SK-N-SH (cell line): ENCODE measurements around the gene MAGEF1. TPM values are rescaled to one million over a fixed set of nuclear protein-coding genes. Genes with fewer than 3 reads are reported as not detected.
A peak's percentile ranks its signal among the peaks of the same experiment; 100 is the strongest.

Experiments used
- CTCF ChIA-PET: fragments of 300-600, 350-600 bp; formaldehyde crosslinking; extraction: SDS; loops from one replicate; lab custom pipeline; 2021; lab: Yijun Ruan, JAX
- POLR2A ChIA-PET: fragments of 350-600 bp; sonication (Branson Sonifier 250); formaldehyde crosslinking; extraction: SDS; loops from one replicate; lab custom pipeline; 2020; ENCODE audit warnings: antibody characterized with exemption, inconsistent platforms; lab: Yijun Ruan, JAX
- DNase-seq: peaks from one replicate; pipeline ENCODE4 v3.0.0; 2012
- H2AFZ ChIP-seq: fragments of 200-600 bp; sonication (generic); 2 replicates; pipeline ENCODE4 v1.8.1; 2016; ENCODE audit warnings: antibody characterized with exemption, mild to moderate bottlenecking, low read depth
- H3F3A ChIP-seq: fragments of 200-600 bp; sonication (generic); replicated peaks from 2 replicates; pipeline ENCODE3; 2016; ENCODE audit warnings: antibody characterized with exemption, mild to moderate bottlenecking; ENCODE audit not compliant: insufficient read depth
- H3K27ac ChIP-seq, 2 experiments: fragments of 200-500 bp in 1 of 2; fragments of 200-600 bp in 1 of 2; sonication (Bioruptor generic) in 1 of 2; sonication (generic), shearing (Covaris generic) in 1 of 2; 2 replicates each; pipeline versions ENCODE4 v1.5.1 to v1.6.1; 2014 to 2016; ENCODE audit warnings: low read depth in 2 of 2, inconsistent platforms in 1 of 2, low read length in 1 of 2, mild to moderate bottlenecking in 1 of 2, mixed read lengths in 1 of 2
- H3K27me3 ChIP-seq: fragments of 200-600 bp; sonication (generic), shearing (Covaris generic); 2 replicates; pipeline ENCODE4 v1.6.1; 2016; ENCODE audit warnings: mixed run types; ENCODE audit not compliant: insufficient read depth
- H3K36me3 ChIP-seq, 2 experiments: fragments of 200-500 bp in 1 of 2; fragments of 200-600 bp in 1 of 2; sonication (Bioruptor generic) in 1 of 2; sonication (generic) in 1 of 2; replicated peaks in 1 of 2; 2 replicates each; pipeline versions ENCODE3 to v1.5.1; 2014 to 2016; ENCODE audit warnings: low read length in 1 of 2, mild to moderate bottlenecking in 1 of 2; ENCODE audit not compliant: insufficient read depth in 2 of 2, control insufficient read depth in 1 of 2
- H3K4me1 ChIP-seq, 2 experiments: fragments of 200-500 bp in 1 of 2; fragments of 200-600 bp in 1 of 2; sonication (Bioruptor generic) in 1 of 2; sonication (generic), shearing (Covaris generic) in 1 of 2; 2 replicates each; pipeline versions ENCODE4 v1.5.1 to v1.6.1; 2014 to 2016; ENCODE audit warnings: low read depth in 1 of 2, low read length in 1 of 2, mixed run types in 1 of 2; ENCODE audit not compliant: insufficient read depth in 2 of 2, control insufficient read depth in 1 of 2
- H3K4me2 ChIP-seq: fragments of 200-600 bp; sonication (generic), shearing (Covaris generic); 2 replicates; pipeline ENCODE4 v1.6.1; 2017; ENCODE audit warnings: mixed run types
- H3K4me3 ChIP-seq, 2 experiments: fragments of 200-500 bp in 1 of 2; fragments of 200-600 bp in 1 of 2; sonication (Bioruptor generic) in 1 of 2; sonication (generic), shearing (Covaris generic) in 1 of 2; 2 replicates each; pipeline versions ENCODE4 v1.5.1 to v1.8.1; 2014 to 2016; ENCODE audit warnings: low read depth in 2 of 2, inconsistent platforms in 1 of 2, low read length in 1 of 2, mild to moderate bottlenecking in 1 of 2, mixed read lengths in 1 of 2, moderate library complexity in 1 of 2
- H3K79me2 ChIP-seq: fragments of 200-600 bp; sonication (generic); 2 replicates; pipeline ENCODE4 v1.8.1; 2017; ENCODE audit warnings: mild to moderate bottlenecking; ENCODE audit not compliant: insufficient read depth
- H3K9ac ChIP-seq: fragments of 200-600 bp; sonication (generic); 2 replicates; pipeline ENCODE4 v1.6.1; 2017; ENCODE audit warnings: mixed run types
- H3K9me2 ChIP-seq: fragments of 200-600 bp; sonication (generic); 2 replicates; pipeline ENCODE4 v1.6.1; 2017; ENCODE audit warnings: mixed run types
- H3K9me3 ChIP-seq: fragments of 200-600 bp; sonication (generic); 2 replicates; pipeline ENCODE4 v1.6.1; 2017; ENCODE audit warnings: mixed run types, mild to moderate bottlenecking, moderate library complexity
- H4K20me1 ChIP-seq: fragments of 200-600 bp; sonication (generic); 2 replicates; pipeline ENCODE4 v1.6.1; 2017; ENCODE audit warnings: mild to moderate bottlenecking, mixed run types; ENCODE audit not compliant: insufficient read depth
- CHD2 ChIP-seq: fragments of 150-350 bp; IDR thresholded peaks from 2 replicates; pipeline ENCODE4 v1.6.1; 2018; ENCODE audit warnings: low read length; ENCODE audit not compliant: partially characterized antibody
- CTCF ChIP-seq: fragments of 200-600 bp; sonication (generic); IDR thresholded peaks from 2 replicates; pipeline ENCODE4 v1.6.1; 2017; ENCODE audit warnings: antibody characterized with exemption, mild to moderate bottlenecking, moderate library complexity
- ELF1 ChIP-seq: IDR thresholded peaks from 2 replicates; pipeline ENCODE4 v1.4.0; 2012
- EP300 ChIP-seq, 2 experiments: IDR thresholded peaks; 2 replicates each; pipeline versions ENCODE4 v1.4.0 to v1.6.1; 2012; ENCODE audit warnings: borderline replicate concordance in 1 of 2, low read depth in 1 of 2, low read length in 1 of 2
- EZH2phosphoT487 ChIP-seq: fragments of 200-600 bp; sonication (generic); IDR thresholded peaks from 2 replicates; pipeline ENCODE4 v1.6.1; 2017; ENCODE audit warnings: low read depth, mixed run types, mild to moderate bottlenecking, antibody characterized with exemption, moderate library complexity, borderline replicate concordance
- FOSL2 ChIP-seq: IDR thresholded peaks from 2 replicates; pipeline ENCODE4 v1.4.0; 2012; ENCODE audit warnings: low read depth, mild to moderate bottlenecking, moderate library complexity, borderline replicate concordance
- FOXJ3 ChIP-seq: sonication (generic); formaldehyde crosslinking; IDR thresholded peaks from 2 replicates; pipeline ENCODE4 v1.5.1; 2020; ENCODE audit warnings: mild to moderate bottlenecking, missing genetic modification reagents
- FOXM1 ChIP-seq: IDR thresholded peaks from 2 replicates; pipeline ENCODE4 v1.4.0; 2012; ENCODE audit warnings: low read depth, mild to moderate bottlenecking
- GABPA ChIP-seq: IDR thresholded peaks from 2 replicates; pipeline ENCODE4 v1.4.0; 2012; ENCODE audit warnings: low read depth, mild to moderate bottlenecking
- GATA2 ChIP-seq: sonication (generic); formaldehyde crosslinking; IDR thresholded peaks from 2 replicates; pipeline ENCODE4 v1.5.0; 2020; ENCODE audit warnings: mild to moderate bottlenecking, missing genetic modification reagents
- IRF3 ChIP-seq: fragments of 150-350 bp; IDR thresholded peaks from 2 replicates; pipeline ENCODE4 v1.6.1; 2016; ENCODE audit warnings: mild to moderate bottlenecking, low read depth, low read length
- MAX ChIP-seq: IDR thresholded peaks from 2 replicates; pipeline ENCODE4 v1.4.0; 2012; ENCODE audit warnings: low read depth
- MEF2A ChIP-seq: IDR thresholded peaks from 2 replicates; pipeline ENCODE4 v1.4.0; 2012; ENCODE audit warnings: low read depth, borderline replicate concordance
- MXI1 ChIP-seq: IDR thresholded peaks from 2 replicates; pipeline ENCODE4 v1.6.1; 2012; ENCODE audit warnings: mild to moderate bottlenecking, low read depth, low read length, improper control_type of control experiment
- NFIC ChIP-seq: IDR thresholded peaks from 2 replicates; pipeline ENCODE4 v1.4.0; 2012; ENCODE audit warnings: borderline replicate concordance
- NRF1 ChIP-seq: IDR thresholded peaks from 2 replicates; pipeline ENCODE4 v1.6.1; 2012; ENCODE audit warnings: low read depth, mild to moderate bottlenecking, low read length
- POLR2AphosphoS5 ChIP-seq: IDR thresholded peaks from 2 replicates; pipeline ENCODE4 v1.6.1; 2012; ENCODE audit warnings: low read depth, low read length
- RAD21 ChIP-seq: IDR thresholded peaks from 2 replicates; pipeline ENCODE4 v1.6.1; 2012; ENCODE audit warnings: mild to moderate bottlenecking, low read length
- RCOR1 ChIP-seq: fragments of 150-350 bp; IDR thresholded peaks from 2 replicates; pipeline ENCODE4 v1.6.1; 2017; ENCODE audit warnings: antibody characterized with exemption, low read length
- RFX5 ChIP-seq: IDR thresholded peaks from 2 replicates; pipeline ENCODE4 v1.6.1; 2012; ENCODE audit warnings: mild to moderate bottlenecking, improper control_type of control experiment, low read length
- RXRA ChIP-seq: IDR thresholded peaks from 2 replicates; pipeline ENCODE4 v1.4.0; 2012; ENCODE audit warnings: low read depth, mild to moderate bottlenecking, borderline replicate concordance
- SIN3A ChIP-seq: IDR thresholded peaks from 2 replicates; pipeline ENCODE4 v1.6.1; 2012; ENCODE audit warnings: low read depth, mild to moderate bottlenecking, low read length, moderate library complexity, borderline replicate concordance
- SMC3 ChIP-seq: IDR thresholded peaks from 2 replicates; pipeline ENCODE4 v1.6.1; 2012; ENCODE audit warnings: low read depth, low read length, improper control_type of control experiment
- TAF1 ChIP-seq: IDR thresholded peaks from 2 replicates; pipeline ENCODE4 v1.6.1; 2012; ENCODE audit warnings: low read depth, mild to moderate bottlenecking, low read length, moderate library complexity, borderline replicate concordance
- TCF12 ChIP-seq: IDR thresholded peaks from 2 replicates; pipeline ENCODE4 v1.4.0; 2012
- TEAD4 ChIP-seq: IDR thresholded peaks from 2 replicates; pipeline ENCODE4 v1.4.0; 2012; ENCODE audit warnings: mild to moderate bottlenecking, borderline replicate concordance; ENCODE audit not compliant: insufficient read depth
- USF1 ChIP-seq: IDR thresholded peaks from 2 replicates; pipeline ENCODE4 v1.4.0; 2012; ENCODE audit warnings: low read depth, borderline replicate concordance
- USF2 ChIP-seq: fragments of 150-350 bp; IDR thresholded peaks from 2 replicates; pipeline ENCODE4 v1.6.1; 2017; ENCODE audit warnings: antibody characterized with exemption, low read length, low read depth, borderline replicate concordance
- YY1 ChIP-seq: IDR thresholded peaks from 2 replicates; pipeline ENCODE4 v1.4.0; 2012; ENCODE audit warnings: low read depth, mild to moderate bottlenecking
- ZBTB33 ChIP-seq: IDR thresholded peaks from 2 replicates; pipeline ENCODE4 v1.4.0; 2012; ENCODE audit warnings: low read depth, borderline replicate concordance
- WGBS: methylation state at CpG from one replicate; pipeline ENCODE4 v1.1.6; 2017; ENCODE audit warnings: low lambda C conversion rate; 5-methylcytosine and 5-hydroxymethylcytosine counted together
- polyA plus RNA-seq, 3 experiments: library from polyadenylated mRNA; depleted of rRNA; stranded (reverse); fragments of >200 nt; gene quantifications; 2 replicates each; pipeline ENCODE4 v1.2.3, GENCODE V29; 2012

MAGEF1 gene
- polyA plus RNA-seq, 1 of the 3 experiments (the other 2 are of a cell fraction): 45.2 TPM

GRCh38 chr3:184669578-184669977 lies 42.3 kb downstream of the MAGEF1 start:
- WGBS: 8% methylated on average over 4 of the region's 7 CpGs
- H4K20me1 ChIP-seq: no peaks in the 10 kb centered on the region
- no peaks in the 10 kb centered on the region for H3K9me2 ChIP-seq
- H3K4me3 ChIP-seq: no peak overlapping the region
- no peaks in the 10 kb centered on the region for H3K36me3 ChIP-seq
- ChIA-PET POLR2A (interaction anchor here (1.0 kb wide), 1 partner anchor 42 kb away, joined by 4 read pairs; the partner anchor contains the start of gene MAGEF1), CTCF (no interaction called here)
- H3K4me2 ChIP-seq: no peak overlapping the region
- H3K4me1 ChIP-seq: peaks cover 0 to 9% of the 10 kb centered on the region in 2 experiments; a peak in 1 of 4 replicates
- H3K9ac ChIP-seq: no peak overlapping the region
- DNase-seq: peak; percentile 63
- H3K9me3 ChIP-seq: no peaks in the 10 kb centered on the region
- no peaks in the 10 kb centered on the region for H3K79me2 ChIP-seq
- H3K27ac ChIP-seq: no peak overlapping the region
- no peaks in the 10 kb centered on the region for H3F3A ChIP-seq
- H2AFZ ChIP-seq: no peak overlapping the region
- no peaks in the 10 kb centered on the region; the same call in 1 of the 2 replicates for H3K27me3 ChIP-seq
- TF ChIP-seq FOXM1: no peak
- TF ChIP-seq RXRA: no peak
- no peak for TF ChIP-seq USF2
- no peak for TF ChIP-seq NFIC
- TF ChIP-seq GATA2: peak; percentile 72
- no peak for TF ChIP-seq RFX5
- TF ChIP-seq SIN3A: no peak
- TF ChIP-seq MEF2A: no peak
- TF ChIP-seq GABPA: no peak
- no peak for TF ChIP-seq CHD2
- TF ChIP-seq YY1: no peak
- no peak for TF ChIP-seq RCOR1
- no peak for TF ChIP-seq ZBTB33
- TF ChIP-seq EZH2phosphoT487: no peak
- TF ChIP-seq SMC3: 0 out of 2 replicates have a peak, but pooled peaks have one; percentile 2
- no peak for TF ChIP-seq MAX
- no peak for TF ChIP-seq FOSL2
- TF ChIP-seq TCF12: no peak
- TF ChIP-seq POLR2AphosphoS5: no peak
- TF ChIP-seq TAF1: no peak
- no peak for TF ChIP-seq NRF1
- TF ChIP-seq RAD21: no peak; the same call in 1 of the 2 replicates
- no peak for TF ChIP-seq USF1
- no peak for TF ChIP-seq ELF1
- no peak for TF ChIP-seq CTCF
- TF ChIP-seq MXI1: peak; percentile 41; the same call in 1 of the 2 replicates
- TF ChIP-seq EP300 (IDR thresholded peaks at IDR 0.05; ENCODE audit: borderline replicate concordance in 1 of 2, low read depth in 1 of 2, low read length in 1 of 2): peak in 1 of 2 experiments; percentile 8; a peak in 1 of 4 replicates
- TF ChIP-seq FOXJ3 (CRISPR knock-in tag): no peak
- TF ChIP-seq TEAD4: no peak
- TF ChIP-seq IRF3: no peak
